PC-3 (cell line): ENCODE results near the gene ATP8A1. TPM values are rescaled to one million over a fixed set of nuclear protein-coding genes. Genes with fewer than 3 reads are reported as not detected.

Source experiments
- ATAC-seq: fragments of 200-7000 bp; cut with Tn5 transposase; 2 replicates; pipeline ENCODE4 v1.9.1; 2020; ENCODE audit warnings: mild to moderate bottlenecking, moderate library complexity
- BruUV-seq: library from RNA; stranded (reverse); fragments of 400-500 nt; replicated peaks from 2 replicates; lab custom pipeline; 2021; lab: Mats Ljungman, UMichigan
- CTCF ChIA-PET: fragments of 300-600 bp; sonication (Branson Sonifier 250); formaldehyde crosslinking; loops from one replicate; lab custom pipeline; 2022; ENCODE audit warnings: antibody characterized with exemption; lab: Charles Lee
- POLR2A ChIA-PET: fragments of 300-600 bp; sonication (Branson Sonifier 250); formaldehyde crosslinking; loops from one replicate; lab custom pipeline; 2022; ENCODE audit warnings: antibody characterized with exemption; ENCODE audit not compliant: unreplicated experiment; lab: Charles Lee
- DNase-seq: peaks from one replicate; pipeline ENCODE4 v3.0.0-alpha.2; 2015
- H2AFZ ChIP-seq: fragments of 300-600 bp; sonication (generic); 2 replicates; pipeline ENCODE4 v1.6.0; 2016; ENCODE audit warnings: antibody characterized with exemption, low read length
- H3F3A ChIP-seq: fragments of 300-600 bp; sonication (generic); one replicate; pipeline ENCODE4 v1.6.0; 2017; ENCODE audit warnings: antibody characterized with exemption, low read length, control low read depth, mild to moderate bottlenecking; ENCODE audit not compliant: unreplicated experiment
- H3K27ac ChIP-seq: fragments of 300-600 bp; sonication (generic); 2 replicates; pipeline ENCODE4 v1.5.1; 2016; ENCODE audit warnings: mild to moderate bottlenecking, low read length
- H3K27me3 ChIP-seq: fragments of 300-600 bp; sonication (generic); 2 replicates; pipeline ENCODE4 v1.6.1; 2016; ENCODE audit warnings: low read length, mixed read lengths
- H3K36me3 ChIP-seq: fragments of 300-600 bp; sonication (generic); 2 replicates; pipeline ENCODE4 v1.6.1; 2016; ENCODE audit warnings: low read depth, mixed run types, low read length, mixed read lengths
- H3K4me1 ChIP-seq: fragments of 300-600 bp; sonication (generic); 2 replicates; pipeline ENCODE4 v1.5.1; 2016; ENCODE audit warnings: low read length; ENCODE audit not compliant: insufficient read depth
- H3K4me2 ChIP-seq: fragments of 300-600 bp; sonication (generic); 2 replicates; pipeline ENCODE4 v1.6.0; 2016; ENCODE audit warnings: low read length
- H3K4me3 ChIP-seq: fragments of 300-600 bp; sonication (generic); 2 replicates; pipeline ENCODE4 v1.5.1; 2016; ENCODE audit warnings: mild to moderate bottlenecking, low read length, mixed read lengths
- H3K79me2 ChIP-seq: fragments of 300-600 bp; sonication (generic); 2 replicates; pipeline ENCODE4 v1.6.1; 2017; ENCODE audit warnings: low read length, mixed read lengths
- H3K9ac ChIP-seq: fragments of 300-600 bp; sonication (generic); 2 replicates; pipeline ENCODE4 v1.6.0; 2016; ENCODE audit warnings: mild to moderate bottlenecking, low read length
- H3K9me2 ChIP-seq: fragments of 300-600 bp; sonication (generic); replicated peaks from 2 replicates; pipeline ENCODE4 v1.6.1; 2016; ENCODE audit warnings: mixed run types, low read length, mixed read lengths
- H3K9me3 ChIP-seq: fragments of 300-600 bp; sonication (generic); 2 replicates; pipeline ENCODE4 v1.6.1; 2016; ENCODE audit warnings: low read length, mixed read lengths
- H4K20me1 ChIP-seq: fragments of 300-600 bp; sonication (generic); 2 replicates; pipeline ENCODE4 v1.6.1; 2016; ENCODE audit warnings: low read length, mixed read lengths
- EZH2 ChIP-seq: fragments of 300-600 bp; sonication (generic); IDR thresholded peaks from one replicate; pipeline ENCODE4 v1.6.1; 2017; ENCODE audit warnings: antibody characterized with exemption, mild to moderate bottlenecking, low read length; ENCODE audit not compliant: unreplicated experiment
- EZH2phosphoT487 ChIP-seq: fragments of 300-600 bp; sonication (generic); IDR thresholded peaks from 2 replicates; pipeline ENCODE4 v1.6.1; 2018; ENCODE audit warnings: mild to moderate bottlenecking, antibody characterized with exemption, low read length, borderline replicate concordance
- intact Hi-C: fragments of 100-400 bp; cut with micrococcal nuclease; formaldehyde crosslinking; loops from 2 replicates; pipeline ENCODE4 v1.9.0; 2023
- total RNA-seq: library from RNA; depleted of rRNA; stranded (reverse); fragments of >200 nt; gene quantifications from 2 replicates; pipeline ENCODE4 v1.2.3, GENCODE V29; 2014
- TF ChIP-seq, protein P1 (sequence below): fragments of 300-600 bp; sonication (generic); conservative IDR thresholded peaks from 2 replicates; pipeline ENCODE4 v1.5.1; 2017; ENCODE audit warnings: antibody characterized with exemption, low read depth, mild to moderate bottlenecking, low read length

The ATP8A1 gene
- total RNA-seq, 1 experiment from 2014 or later, result 3.9 TPM

DNA sequence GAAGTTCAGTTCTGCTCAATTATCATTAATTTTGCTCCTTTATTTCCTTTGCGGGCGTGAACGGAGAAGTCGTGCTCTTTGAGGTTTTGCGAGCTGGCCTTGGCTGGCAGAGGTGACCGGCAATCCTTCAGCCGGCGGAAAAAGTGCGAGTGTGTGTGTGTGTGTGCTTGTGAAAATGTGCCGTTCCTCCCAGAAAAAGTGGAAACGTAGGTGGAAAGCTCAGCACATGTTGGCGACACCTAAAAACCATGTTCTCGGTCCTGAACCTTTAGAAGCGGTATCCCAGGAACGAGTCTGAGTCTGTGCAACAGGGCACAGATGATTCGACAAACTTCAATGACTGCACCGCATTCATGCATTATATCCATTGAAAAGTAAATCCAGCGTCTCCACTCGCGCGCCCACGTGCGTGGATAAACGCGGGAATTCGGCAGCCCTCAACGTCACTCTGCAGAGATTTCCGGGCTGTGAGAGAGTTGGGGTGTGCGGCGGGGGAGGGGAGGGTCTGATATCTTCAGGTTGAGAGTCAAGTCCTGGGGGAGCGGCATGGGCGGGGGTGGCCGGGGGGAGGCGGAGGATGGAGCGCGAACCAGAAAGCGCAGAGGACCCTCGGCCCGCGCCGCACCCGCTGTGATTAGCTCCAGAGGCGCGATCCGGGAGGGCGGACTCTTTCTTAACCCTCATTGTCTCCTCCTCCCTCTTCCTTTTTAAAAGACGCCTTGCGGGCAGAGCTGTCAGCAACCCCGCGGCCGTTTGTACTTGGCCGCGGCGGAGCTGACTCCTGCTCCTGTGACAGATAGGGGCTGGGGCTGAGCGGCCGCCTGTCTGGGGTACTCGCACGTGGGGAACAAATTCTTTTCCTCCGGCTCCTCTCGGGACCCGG is 259.9 kb downstream of the ATP8A1 start, which contains the start of gene SHISA3:
Gene SHISA3, plus strand, starts transcription at position 737 of the 883 bp plus-strand sequence. CDS start 569 bp downstream, outside the sequence.
- no peaks in the 10 kb centered on the region for H3F3A ChIP-seq
- ChIA-PET CTCF (no interaction called here), POLR2A (interaction anchor here (0.7 kb wide), 1 partner anchor 26 kb away, joined by 11 read pairs; no protein-coding TSS in a partner anchor)
- H3K4me2 ChIP-seq, result peak within 1 kb of the TSS; percentile 91
- H3K27me3 ChIP-seq, result no peaks in the 10 kb centered on the region
- intact Hi-C loops, result loop anchor here (2.0 kb wide), 2 partner anchors 16 to 26 kb away; no protein-coding TSS in a partner anchor
- H3K4me3 ChIP-seq, result peak within 1 kb of the TSS; percentile 90
- H3K36me3 ChIP-seq, result no peaks in the 10 kb centered on the region
- H3K9ac ChIP-seq, result peak within 1 kb of the TSS; percentile 69
- H3K9me2 ChIP-seq, result no peaks in the 10 kb centered on the region
- H3K4me1 ChIP-seq, result peaks cover 11% of the 10 kb centered on the region; the same call in 1 of the 2 replicates
- H4K20me1 ChIP-seq, result no peaks in the 10 kb centered on the region
- ATAC-seq (peak; percentile 68), DNase-seq (peak; percentile 53)
- BruUV-seq, result no TSS peak
- peaks cover 45% of the 10 kb centered on the region for H3K79me2 ChIP-seq
- H3K27ac ChIP-seq, result no peak within 1 kb of the TSS
- TF ChIP-seq, protein P1, sequence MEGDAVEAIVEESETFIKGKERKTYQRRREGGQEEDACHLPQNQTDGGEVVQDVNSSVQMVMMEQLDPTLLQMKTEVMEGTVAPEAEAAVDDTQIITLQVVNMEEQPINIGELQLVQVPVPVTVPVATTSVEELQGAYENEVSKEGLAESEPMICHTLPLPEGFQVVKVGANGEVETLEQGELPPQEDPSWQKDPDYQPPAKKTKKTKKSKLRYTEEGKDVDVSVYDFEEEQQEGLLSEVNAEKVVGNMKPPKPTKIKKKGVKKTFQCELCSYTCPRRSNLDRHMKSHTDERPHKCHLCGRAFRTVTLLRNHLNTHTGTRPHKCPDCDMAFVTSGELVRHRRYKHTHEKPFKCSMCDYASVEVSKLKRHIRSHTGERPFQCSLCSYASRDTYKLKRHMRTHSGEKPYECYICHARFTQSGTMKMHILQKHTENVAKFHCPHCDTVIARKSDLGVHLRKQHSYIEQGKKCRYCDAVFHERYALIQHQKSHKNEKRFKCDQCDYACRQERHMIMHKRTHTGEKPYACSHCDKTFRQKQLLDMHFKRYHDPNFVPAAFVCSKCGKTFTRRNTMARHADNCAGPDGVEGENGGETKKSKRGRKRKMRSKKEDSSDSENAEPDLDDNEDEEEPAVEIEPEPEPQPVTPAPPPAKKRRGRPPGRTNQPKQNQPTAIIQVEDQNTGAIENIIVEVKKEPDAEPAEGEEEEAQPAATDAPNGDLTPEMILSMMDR, result no peak
- H2AFZ ChIP-seq, result peak within 1 kb of the TSS; percentile 97
- H3K9me3 ChIP-seq, result no peaks in the 10 kb centered on the region

DNA sequence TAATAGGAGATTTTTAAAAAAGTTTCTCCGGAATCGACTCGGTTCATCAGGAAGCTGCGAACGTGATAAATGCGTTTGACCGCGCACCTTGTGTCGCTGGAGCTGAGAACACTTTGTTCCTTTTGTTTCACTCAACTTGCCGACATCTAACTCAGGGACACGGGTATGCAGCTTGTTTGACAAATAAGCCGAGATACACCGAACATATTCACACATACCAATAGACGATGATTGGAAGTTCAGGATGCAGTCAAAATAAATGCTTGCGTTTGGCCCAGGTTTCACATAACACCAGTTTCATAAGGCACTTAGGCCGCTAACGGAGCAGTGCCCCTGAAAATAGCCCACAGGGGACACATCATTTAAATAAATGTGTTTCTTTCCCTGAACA is 260.5 kb downstream of the ATP8A1 start:
- ATAC-seq (no peak), DNase-seq (no peak)
- Histone ChIP-seq H3K4me3 (peak overlapping the region; percentile 90), H4K20me1 (no peaks in the 10 kb centered on the region), H3K9me2 (no peaks in the 10 kb centered on the region), H3K27ac (no peak overlapping the region), H3K79me2 (peaks cover 42% of the 10 kb centered on the region), H3K4me2 (peak overlapping the region; percentile 91), H3K27me3 (no peaks in the 10 kb centered on the region), H3K36me3 (no peaks in the 10 kb centered on the region), H3K4me1 (peaks cover 7% of the 10 kb centered on the region; the same call in 1 of the 2 replicates), H2AFZ (peak overlapping the region; percentile 97), H3F3A (no peaks in the 10 kb centered on the region), H3K9ac (peak overlapping the region; percentile 69; the same call in 1 of the 2 replicates), H3K9me3 (no peaks in the 10 kb centered on the region)
- BruUV-seq, result no TSS peak
- TF ChIP-seq, protein P1, result no peak
- no peak for TF ChIP-seq EZH2phosphoT487
- TF ChIP-seq EZH2, result no peak
- ChIA-PET CTCF (no interaction called here), POLR2A (no interaction called here)
- intact Hi-C loops, result loop anchor here (2.0 kb wide), 2 partner anchors 16 to 26 kb away; no protein-coding TSS in a partner anchor
